GM12892 (cell line): Measurements from ENCODE around the gene CORO1C.

Experiments used
- POLR2A ChIP-seq: IDR thresholded peaks from 2 replicates; pipeline ENCODE4 v1.6.1; 2011; ENCODE audit warnings: low read depth, low read length, control low read depth
- POLR2AphosphoS5 ChIP-seq: IDR thresholded peaks from 2 replicates; pipeline ENCODE4 v1.6.1; 2011; ENCODE audit warnings: low read depth, low read length, control low read depth

- TF ChIP-seq POLR2A (no peak), POLR2AphosphoS5 (0 out of 2 replicates have a peak, but pooled peaks have one; percentile 24)
Observed at GRCh38 chr12:108645686-108646599, 85.4 kb downstream of the CORO1C start.
